Hematopoietic multipotent progenitor cell treated with erythropoietin and hydrocortisone succinate and interleukin-3 and kit ligand, for 6 days (in vitro differentiated cells): Measurements from ENCODE around the gene PXK.

Source experiments
- DNase-seq: peaks from one replicate; pipeline ENCODE4 v3.0.0-alpha.2; 2015

The PXK gene

DNA sequence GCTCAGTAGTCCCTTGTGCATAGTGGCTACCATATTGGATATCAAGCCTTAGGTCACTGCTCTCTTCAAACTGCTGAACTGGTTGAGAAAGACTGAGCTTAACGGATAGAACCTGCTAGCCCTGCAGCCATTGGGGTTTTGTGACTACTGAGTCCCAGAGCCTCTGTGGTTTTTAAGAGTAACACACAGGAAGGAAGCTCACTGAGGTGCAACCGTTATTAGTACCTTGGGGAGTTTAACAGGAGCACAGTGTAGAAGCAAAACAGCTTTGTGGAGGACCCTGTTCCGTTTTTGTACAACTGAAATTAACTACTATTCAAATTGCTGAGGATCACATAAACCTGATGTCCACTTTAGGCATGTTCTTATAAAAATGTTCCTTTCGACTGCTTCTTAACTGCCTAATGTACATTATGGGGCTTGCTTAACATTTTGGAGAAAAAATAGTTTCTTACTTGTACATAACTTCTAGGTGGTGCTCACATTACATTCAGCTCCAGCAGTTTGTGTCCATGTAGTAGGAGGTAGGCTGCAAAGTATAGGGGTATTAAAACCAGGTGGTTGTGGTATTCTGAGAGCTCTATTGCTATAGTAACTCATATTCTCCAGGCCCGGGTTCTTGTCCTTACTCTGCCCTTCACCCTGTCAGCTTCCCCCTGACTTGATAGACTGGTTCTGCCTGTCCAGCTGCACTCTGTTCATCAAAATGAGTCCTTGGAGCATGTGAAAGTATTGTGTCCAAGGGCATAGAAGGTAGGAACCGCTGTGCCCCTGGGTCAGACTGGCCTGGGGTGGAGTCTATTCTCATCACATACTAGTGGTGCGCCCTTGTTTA is 17.3 kb downstream of the PXK start:
- peak; percentile 67 for DNase-seq

DNA sequence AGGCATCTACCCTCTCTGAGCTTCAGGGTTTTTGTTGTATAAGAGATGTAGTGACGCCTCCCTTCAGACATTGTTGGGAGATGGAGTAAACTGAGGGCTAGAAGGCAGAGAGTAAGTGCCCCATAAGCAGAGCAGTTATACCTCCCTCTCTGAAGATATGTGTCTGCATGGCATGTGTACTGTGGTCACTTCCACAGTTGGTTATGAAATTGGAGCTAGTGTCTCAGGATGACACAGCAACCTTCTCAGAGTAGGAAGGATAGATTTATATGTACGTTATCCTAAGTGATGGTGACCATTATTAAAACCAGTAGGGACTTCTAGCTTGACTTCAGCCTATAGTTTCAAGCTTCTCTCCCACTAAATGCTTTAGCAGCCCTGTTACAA is 17.9 kb downstream of the PXK start:
- peak; percentile 76 for DNase-seq

DNA sequence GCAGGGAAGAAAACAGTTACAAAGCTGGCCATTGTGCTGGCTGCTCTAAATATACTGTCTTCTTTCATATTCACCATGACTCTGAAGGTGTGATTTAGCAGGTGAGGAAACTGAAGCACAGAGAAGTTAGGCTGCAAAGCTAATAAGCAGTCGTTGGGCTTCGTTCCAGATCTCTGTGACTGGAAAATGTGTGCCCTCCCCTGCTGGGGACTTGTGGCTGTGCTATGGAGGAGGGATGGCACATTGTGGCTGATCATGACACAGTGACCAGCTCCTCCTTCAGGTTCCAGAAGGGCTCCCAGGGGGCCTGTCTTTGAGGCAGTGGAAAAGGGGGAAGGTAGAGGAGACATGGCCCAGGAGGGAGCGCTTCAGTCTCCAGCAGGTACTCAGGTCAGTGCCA is 19.2 kb downstream of the PXK start:
- DNase-seq = peak; percentile 80

DNA sequence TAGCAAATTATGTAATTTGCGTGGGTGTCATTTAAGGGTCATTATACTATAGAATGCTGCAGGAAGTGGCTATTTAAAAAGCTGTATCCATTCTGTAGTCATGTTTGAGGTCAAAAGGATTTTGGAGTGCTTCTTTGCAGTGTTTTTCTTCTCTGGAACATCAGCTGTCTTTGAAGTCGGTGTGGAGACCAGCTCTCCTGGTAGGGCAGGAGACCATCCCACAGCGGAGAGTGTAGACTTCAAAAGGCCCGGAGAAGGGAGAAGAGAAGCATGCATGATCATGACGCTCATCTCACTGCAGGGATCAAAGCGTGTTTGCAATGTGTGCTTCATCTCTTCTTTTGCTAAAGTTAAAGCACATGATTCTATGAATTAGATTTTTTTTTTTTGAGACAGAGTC is 19.9 kb downstream of the PXK start:
- no peak for DNase-seq

DNA sequence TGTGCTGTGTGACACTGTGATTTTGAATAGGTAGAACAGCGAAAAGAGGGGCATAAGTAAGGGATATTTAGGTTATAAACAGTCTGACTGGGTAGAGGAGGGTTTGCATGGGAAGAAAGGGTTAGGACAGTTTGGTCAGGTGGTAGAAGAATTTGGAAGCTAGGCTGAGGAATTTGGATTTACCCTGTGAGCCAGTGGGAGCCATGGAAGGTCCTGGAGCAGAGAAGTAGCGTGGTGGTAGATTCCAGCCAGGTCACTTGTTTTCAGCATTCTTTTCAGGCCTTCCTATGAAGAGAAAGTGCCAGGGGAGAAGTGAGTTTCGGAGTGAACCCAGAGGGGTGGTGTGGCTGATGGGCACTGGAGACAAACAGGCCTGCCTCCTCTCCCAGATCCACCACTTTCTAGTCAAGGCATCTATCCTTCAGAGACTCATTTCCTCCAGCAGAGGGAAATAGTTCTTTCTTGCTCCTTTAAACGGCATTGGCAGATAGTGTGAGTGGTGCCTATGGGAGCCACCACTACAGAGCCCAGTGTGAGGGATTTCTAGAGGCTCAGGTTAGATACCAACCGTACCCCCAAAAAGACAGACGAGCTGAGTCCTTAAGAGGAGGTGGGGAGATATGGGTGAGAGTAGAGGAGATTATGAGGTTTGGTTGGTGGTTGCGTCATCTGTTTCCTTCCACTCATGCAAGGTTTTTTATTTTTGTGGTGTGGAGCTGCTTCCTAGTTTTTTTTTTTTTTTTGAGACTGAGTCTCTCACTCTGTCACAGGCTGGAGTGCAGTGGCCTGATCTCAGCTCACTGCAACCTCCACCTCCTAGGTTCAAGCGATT is 21.2 kb downstream of the PXK start:
- peak; percentile 84 for DNase-seq

DNA sequence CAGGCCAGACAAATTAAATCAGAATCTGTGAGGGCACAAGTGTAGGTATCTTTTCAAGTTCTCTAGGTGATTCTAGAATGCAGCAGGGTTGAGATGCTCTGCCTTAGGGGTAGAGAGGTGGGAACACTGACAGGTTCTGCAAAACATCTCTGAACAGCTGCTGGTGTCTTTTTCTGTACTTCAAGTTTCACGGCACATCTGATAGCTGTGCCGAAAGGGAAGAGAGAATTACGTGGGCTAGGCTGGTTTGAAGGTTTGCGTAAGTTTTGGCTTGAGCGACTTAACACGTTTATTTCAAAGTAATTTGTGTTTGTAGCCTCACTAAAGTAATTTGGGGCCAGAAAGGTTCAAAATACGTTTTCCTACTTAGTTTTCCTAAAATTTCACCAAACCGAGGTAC is 22.5 kb downstream of the PXK start:
- peak; percentile 58 for DNase-seq

DNA sequence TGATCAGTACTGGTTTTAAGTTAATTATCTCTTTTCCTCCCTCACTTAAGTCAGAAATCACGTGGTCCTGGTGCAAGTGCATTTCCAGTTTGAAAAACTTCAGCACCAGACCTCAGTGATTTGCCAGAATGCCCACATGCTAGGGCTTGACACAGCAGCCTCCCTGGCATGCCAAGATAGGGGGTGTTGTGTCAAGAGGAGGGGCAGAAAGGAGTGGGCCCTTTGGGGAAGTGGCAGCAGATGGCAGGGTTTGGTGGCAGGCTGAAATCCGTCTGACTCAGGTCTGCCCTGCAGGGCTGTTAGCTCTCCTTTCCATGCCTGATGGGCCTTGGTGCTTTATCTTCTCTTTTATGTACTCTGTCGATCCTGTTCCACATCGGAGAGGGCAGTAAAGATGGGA is 23.4 kb downstream of the PXK start:
- peak; percentile 89 for DNase-seq

DNA sequence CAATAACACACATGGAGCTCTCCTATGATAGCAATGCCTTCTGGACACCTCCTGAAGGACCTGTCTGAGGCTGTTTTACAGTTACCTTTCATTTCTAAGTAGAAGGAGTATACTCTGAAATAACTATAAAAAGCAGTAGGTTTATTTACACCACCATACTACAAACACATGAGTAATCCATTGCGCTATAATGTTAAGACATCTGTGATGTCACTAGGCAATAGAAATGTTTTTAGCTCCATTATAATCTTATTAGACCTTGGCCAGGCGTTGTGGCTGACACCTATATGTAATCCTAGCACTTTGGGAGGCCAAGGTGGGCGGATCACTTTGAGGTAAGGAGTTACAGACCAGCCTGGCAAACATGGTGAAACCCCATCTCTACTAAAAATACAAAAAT is 24.7 kb downstream of the PXK start:
- no peak for DNase-seq

DNA sequence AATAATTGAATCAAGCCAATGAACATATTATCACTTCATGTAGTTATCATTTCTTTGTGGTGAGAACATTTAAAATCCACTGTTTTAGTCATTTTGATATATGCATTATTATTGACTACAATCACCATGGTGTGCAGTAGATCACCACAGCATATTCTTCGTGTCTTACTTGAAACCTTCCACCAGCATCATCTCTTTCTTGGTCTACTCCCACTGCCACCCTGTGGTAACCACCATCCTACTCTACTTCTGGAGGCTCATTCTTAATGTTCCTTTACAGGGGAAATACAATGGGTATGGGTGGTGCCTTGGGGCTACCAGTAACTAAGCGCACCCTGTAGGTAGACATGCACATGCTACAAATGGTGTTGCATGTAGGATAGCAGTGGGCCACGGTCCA is 25.4 kb downstream of the PXK start:
- DNase-seq = no peak

DNA sequence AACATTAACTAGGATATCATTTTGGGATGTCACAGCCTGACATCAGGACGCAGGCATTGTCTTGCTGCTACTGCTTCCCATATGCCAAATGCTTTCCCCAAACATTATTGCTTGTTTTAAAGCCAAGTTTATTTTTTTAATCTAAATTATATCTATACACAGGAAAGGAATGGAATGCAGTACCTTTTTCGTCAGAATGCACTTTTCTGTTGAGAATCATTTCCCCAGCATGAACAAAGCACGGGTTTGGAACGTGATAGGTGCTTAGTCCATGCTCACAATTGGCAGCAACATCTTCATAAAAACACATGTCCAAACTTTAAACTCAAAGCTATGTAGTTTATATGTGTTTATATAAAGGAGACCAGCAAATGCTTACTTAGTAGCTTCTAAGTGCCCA is 26.1 kb downstream of the PXK start:
- DNase-seq = no peak

DNA sequence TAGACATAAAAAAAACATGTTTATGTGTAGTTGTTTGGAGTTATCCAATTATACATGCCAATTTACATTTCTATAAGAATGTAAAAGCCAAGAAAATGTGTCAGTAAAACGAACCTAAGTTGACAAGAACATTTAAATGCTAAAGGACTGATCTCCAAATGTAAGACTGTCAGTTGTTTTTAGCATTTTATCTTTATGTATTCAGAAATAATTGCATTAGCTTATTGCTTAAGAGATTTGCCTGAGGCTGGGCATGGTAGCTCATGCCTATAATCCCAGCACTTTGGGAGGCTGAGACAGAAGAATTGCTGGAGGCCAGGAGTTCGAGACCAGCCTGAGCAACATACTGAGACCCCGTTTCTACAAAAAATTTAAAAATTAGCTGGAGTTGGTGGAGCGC is 26.9 kb downstream of the PXK start:
- DNase-seq = no peak

DNA sequence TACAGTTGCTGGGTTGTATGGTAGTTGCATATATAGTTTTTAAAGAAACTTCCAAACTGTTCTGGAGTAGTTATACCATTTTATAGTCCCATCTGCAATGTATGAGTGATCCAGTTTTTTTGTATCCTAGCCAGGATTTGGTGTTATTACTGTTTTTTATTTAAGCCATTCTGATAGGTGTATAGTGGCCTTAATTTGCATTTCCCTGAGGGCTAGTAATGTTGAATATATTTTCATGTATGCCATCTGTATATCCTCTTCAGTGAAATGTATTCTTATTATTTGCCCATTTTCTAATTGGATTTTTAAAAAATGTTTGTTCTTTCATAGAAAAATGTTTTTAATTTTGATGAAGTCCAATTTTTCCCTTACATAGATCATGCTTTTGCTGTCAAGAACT is 29.2 kb downstream of the PXK start:
- DNase-seq = no peak

DNA sequence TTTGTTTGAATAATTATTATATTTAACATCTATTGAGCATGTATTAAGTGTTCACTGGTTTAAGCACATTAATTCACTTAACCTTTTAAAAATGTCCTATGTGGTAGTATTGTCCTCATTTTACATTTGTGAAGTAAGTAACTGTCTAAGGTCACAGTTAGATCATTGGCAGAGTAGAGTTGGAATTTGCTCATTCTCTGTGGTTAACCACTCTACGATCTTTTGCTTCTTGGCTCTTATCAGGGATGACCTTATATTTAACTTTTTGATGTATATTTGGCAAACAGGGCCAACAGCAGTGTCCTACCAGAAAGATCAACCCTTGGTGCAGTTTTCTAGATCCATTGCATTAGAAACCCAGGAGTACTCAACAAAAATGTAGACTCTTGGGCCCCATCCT is 34.0 kb downstream of the PXK start:
- DNase-seq = peak; percentile 86

DNA sequence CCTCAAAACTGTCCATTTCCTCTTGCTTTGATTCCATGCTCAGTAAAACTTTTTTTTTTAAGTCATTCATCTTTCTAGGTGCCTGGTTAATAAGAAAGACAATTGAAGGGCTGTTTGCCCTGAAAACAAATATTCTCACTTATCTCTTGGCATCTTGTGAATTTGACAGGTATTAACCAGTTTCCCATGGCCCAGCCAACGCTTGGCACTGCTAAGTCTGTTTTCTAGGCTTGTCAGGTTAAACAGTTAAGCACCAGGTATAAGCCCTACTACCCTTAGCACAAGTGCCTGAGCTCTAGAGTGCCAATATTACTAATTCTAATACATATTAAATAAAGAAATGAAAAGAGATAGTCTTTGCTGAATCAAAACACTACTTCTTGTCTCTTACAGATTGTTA is 36.3 kb downstream of the PXK start:
- DNase-seq = no peak

DNA sequence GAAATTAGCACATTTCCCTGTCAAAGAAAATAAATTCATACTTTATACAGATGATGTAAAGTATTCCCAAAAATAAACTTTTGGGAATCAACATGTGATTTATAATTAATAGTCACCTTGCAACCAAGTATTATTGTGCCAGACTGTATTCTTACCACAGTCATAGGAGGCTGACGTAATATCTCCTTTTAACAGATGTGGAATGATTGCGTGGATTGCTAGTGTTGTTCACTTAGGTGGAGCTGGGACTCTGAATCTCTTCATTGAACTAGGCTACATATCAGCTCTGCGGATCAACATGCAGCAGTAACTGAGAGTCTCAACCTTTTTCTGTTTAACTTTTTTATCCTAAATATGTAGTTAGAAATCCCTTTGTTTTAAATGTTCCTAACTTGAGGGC is 37.2 kb downstream of the PXK start:
- DNase-seq = peak; percentile 18

DNA sequence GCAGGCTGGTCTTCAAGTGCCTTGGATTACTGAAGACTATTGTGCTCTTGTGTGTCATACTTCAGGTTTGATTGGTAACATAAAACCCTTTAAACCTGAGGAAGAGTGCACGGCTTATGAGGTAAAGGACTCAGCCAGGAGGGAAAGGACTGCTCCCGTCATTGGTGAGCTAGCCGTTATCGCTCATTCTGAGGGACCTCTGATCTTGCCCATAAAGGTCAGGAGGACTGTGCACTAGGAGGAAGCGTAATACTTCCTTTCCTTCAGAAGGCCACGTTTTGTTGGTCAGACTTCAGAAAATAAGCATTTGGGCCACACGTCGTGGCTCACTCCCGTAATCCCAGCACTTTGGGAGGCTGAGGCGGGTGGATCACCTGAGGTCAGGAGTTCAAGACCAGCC is 37.7 kb downstream of the PXK start:
- DNase-seq = no peak

DNA sequence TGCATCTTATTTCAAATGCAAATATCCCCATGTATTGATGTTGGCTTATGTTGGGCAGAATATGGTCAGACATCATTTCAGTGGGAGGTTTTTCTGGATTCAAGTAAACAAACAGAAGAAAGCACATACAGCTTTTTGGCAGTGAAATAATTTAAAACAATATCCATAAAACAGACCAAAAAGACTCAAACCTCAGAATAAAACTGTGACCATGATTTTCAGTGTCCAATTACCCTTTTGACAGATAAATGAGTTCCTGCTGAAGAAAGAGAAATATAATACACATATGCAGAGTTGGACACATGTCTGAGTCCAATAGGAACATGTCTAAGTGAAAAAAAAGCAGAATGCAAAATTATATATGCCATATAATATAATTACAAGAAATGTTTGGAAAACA is 39.1 kb downstream of the PXK start:
- DNase-seq = no peak

DNA sequence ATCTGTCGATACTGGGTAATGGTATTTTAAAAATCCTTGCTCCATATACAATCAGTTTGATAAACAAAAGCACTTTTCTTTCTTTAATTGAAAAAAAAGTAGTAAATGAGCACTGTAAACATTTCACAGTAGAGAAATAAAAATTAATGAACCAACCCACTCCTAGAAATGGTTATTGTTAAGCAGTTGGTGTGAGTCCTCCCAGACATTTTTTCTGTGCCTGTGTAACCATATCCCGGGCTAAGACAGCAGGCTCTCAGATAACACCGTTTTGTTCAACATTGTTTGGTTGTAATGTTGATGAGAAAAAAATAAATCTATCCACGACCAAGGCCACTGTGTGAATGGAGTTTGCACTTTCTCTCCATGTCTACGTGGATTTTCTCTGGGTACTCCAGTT is 42.6 kb downstream of the PXK start:
- no peak for DNase-seq

DNA sequence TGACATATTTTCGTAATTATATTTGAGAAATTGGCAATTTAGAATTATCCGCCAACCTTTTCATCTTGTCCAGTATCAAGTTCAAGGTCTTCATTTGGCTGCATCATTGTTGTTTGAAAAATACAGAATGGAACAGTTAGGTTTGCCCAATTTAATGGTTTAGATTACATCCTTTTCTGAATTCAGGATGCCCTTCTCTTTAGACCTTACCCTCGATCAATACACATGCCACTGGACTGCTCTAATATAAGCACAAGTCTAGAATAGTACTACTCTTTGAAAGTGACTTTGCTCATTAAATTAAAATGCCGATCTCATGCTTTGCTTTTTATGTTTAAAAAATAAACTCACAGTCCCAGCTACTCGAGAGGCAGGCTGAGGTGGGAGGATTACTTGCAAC is 44.5 kb downstream of the PXK start:
- DNase-seq = no peak

DNA sequence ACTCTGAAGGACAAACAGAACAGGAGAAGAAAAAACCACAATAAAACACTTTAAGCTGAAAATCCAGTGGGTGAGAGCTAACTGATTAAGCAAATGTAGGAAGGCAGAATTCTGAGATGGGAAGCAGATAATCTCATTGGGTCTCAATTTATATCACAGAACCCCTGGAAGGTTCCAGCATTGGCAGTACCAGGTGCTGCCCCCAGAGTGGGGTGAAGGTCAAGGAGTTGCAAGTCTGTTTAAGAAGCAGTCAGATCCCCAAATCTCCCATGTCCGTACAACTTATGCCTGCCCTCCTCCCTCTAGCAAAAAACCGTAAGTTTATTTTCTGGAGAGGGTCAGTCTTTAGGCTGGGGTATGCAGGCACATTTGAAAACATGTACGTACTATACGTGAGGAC is 45.1 kb downstream of the PXK start:
- DNase-seq = no peak

DNA sequence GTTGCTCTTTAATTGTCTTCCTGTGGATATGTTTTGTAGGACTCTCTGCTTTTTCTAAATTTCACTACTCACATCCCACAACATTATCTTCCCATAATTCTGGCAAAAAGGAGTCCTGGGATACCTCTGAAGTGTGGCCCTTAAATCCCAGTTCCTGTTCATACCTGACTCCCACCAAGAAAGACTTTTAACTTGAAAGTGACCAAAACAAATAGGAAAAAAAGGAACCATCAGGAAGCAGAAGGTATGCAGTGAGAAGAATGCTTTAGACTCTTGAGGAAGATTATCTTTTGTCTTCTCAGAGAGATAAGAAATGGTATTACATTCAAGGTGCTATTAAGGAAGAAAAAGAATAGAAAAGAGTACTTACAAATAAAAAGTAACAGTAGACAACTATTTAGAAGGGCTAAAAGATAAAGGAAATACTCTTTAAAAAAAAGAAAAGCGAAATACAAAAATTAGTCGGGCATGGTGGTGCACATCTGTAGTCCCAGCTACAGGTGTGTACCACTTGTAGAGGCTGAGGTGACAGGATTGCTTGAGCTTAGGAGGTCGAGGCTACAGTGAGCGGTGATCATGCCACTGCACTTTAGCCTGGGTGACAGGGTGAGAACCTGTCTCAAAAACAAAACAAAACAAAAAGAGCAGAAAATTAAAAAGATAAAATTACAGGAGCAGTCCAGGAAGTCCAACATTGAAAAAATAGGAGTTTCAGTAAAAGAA is 46.8 kb downstream of the PXK start:
- DNase-seq = no peak

DNA sequence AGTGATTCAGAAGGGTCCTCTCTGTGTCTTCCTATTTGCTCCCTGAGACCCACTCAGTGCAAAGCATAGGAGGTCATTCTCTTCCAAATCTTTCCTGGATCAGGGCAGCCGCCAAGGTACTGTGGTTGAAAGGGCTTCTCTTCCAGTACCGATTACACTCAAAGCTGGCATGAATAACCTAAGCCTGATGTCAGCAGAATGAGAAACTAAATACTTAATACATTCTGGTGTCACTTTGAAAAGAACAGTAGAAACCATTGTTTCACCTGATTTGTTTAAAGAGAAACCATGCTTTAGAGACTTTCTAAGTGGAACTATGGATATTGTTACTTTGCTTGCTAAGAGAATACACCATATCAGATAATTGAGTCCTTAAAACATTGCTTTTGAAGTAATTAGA is 50.8 kb downstream of the PXK start:
- no peak for DNase-seq

DNA sequence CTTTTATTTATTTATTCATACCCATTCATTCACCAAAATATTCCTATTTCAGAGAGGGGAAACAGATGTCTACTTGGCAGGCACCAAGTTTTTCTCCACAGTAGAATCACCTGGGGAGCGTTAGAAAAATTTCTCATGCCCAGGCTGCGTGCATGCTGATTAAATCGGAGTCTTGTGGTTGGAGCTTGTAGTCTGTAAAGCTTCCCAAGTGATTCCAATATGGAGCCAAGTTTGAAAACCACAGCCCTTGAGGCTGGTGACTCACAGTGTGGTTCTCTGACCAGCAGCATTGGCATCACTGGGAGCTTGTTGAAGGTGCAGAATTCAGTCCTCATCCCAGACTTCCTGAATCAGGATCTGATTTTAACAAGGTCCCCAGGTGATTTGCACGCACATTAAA is 51.2 kb downstream of the PXK start:
- no peak for DNase-seq
